Measurements from ENCODE around the gene NABP1. TPM values are rescaled to one million over a fixed set of nuclear protein-coding genes. Genes with fewer than 3 reads are reported as not detected.

The NABP1 gene
- total RNA-seq, 1 experiment from 2014 or later: 38.7 TPM

DNA sequence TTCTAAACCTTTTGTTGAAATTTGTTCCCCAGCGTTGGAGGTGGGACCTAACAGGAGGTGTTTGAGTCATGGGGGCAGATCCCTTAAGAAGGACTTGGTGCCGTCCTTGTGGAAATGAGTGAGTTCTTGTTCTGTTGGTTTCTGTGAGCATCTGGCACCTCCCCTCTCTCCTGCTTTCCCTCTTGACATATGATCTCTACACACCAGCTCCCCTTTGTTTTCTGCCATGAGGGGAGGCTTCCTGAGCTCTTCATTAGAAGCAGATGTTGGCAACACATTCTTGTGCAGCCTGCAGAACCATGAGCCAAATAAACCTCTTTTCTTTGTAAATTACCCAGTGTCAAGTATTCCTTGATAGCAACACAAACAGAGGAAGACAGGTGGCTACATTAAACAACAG is 23.8 kb downstream of the NABP1 start:
- no TSS peak for BruUV-seq (replicated peaks)
- TF ChIP-seq POLR2AphosphoS5 (IDR thresholded peaks at IDR 0.05; ENCODE audit: low read depth, low read length) (no peak), CTCF (IDR thresholded peaks at IDR 0.05) (no peak), TCF7L2 (IDR thresholded peaks at IDR 0.05; ENCODE audit: low read depth, low read length) (no peak)
- H3K4me3 ChIP-seq (ENCODE audit: low read depth in 2 of 2, low read length in 2 of 2): no peak overlapping the region
- no peak for DNase-seq (ENCODE audit: low read depth, low spot score)
- intact Hi-C loops (cut with micrococcal nuclease; ENCODE audit: unreplicated experiment): no loop called here
- POLR2A ChIA-PET: no interaction called here
- no peak for ATAC-seq
- CTCF ChIA-PET: no interaction called here
- peaks cover 8% of the 10 kb centered on the region for H3K27me3 ChIP-seq (ENCODE audit: control insufficient read depth, insufficient read depth, low read length)
- H3K4me1 ChIP-seq (ENCODE audit: control insufficient read depth, insufficient read depth, low read length): no peaks in the 10 kb centered on the region
- H3K27ac ChIP-seq (ENCODE audit: low read length): no peak overlapping the region
- in situ Hi-C loops (cut with HindIII; ENCODE audit: low pct_unique_long_range_greater_than_20kb, low sequenced_read_pairs): no loop called here
- H3K9me3 ChIP-seq (ENCODE audit: control insufficient read depth, insufficient read depth, low read depth, low read length): no peaks in the 10 kb centered on the region
- H3K36me3 ChIP-seq (ENCODE audit: control insufficient read depth, insufficient read depth, low read length): no peaks in the 10 kb centered on the region

GRCh38 chr2:191703079-191703725 is 25.3 kb downstream of the NABP1 start:
- no peak overlapping the region for H3K4me3 ChIP-seq (ENCODE audit: low read depth in 2 of 2, low read length in 2 of 2)
- H3K36me3 ChIP-seq (ENCODE audit: control insufficient read depth, insufficient read depth, low read length): no peaks in the 10 kb centered on the region
- H3K4me1 ChIP-seq (ENCODE audit: control insufficient read depth, insufficient read depth, low read length): no peaks in the 10 kb centered on the region
- TF ChIP-seq, protein P1, sequence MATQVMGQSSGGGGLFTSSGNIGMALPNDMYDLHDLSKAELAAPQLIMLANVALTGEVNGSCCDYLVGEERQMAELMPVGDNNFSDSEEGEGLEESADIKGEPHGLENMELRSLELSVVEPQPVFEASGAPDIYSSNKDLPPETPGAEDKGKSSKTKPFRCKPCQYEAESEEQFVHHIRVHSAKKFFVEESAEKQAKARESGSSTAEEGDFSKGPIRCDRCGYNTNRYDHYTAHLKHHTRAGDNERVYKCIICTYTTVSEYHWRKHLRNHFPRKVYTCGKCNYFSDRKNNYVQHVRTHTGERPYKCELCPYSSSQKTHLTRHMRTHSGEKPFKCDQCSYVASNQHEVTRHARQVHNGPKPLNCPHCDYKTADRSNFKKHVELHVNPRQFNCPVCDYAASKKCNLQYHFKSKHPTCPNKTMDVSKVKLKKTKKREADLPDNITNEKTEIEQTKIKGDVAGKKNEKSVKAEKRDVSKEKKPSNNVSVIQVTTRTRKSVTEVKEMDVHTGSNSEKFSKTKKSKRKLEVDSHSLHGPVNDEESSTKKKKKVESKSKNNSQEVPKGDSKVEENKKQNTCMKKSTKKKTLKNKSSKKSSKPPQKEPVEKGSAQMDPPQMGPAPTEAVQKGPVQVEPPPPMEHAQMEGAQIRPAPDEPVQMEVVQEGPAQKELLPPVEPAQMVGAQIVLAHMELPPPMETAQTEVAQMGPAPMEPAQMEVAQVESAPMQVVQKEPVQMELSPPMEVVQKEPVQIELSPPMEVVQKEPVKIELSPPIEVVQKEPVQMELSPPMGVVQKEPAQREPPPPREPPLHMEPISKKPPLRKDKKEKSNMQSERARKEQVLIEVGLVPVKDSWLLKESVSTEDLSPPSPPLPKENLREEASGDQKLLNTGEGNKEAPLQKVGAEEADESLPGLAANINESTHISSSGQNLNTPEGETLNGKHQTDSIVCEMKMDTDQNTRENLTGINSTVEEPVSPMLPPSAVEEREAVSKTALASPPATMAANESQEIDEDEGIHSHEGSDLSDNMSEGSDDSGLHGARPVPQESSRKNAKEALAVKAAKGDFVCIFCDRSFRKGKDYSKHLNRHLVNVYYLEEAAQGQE (IDR thresholded peaks at IDR 0.05; ENCODE audit: insufficient read depth in 1 of 2, low read depth in 2 of 2, low read length in 1 of 2): no peak
- TF ChIP-seq POLR2AphosphoS5 (IDR thresholded peaks at IDR 0.05; ENCODE audit: low read depth, low read length): no peak
- TF ChIP-seq CTCF (IDR thresholded peaks at IDR 0.05): no peak
- no peak for TF ChIP-seq SIN3A (IDR thresholded peaks at IDR 0.05; ENCODE audit: borderline replicate concordance, insufficient read depth, low read depth, low read length)
- no peak for TF ChIP-seq TCF7L2 (IDR thresholded peaks at IDR 0.05; ENCODE audit: low read depth, low read length)
- intact Hi-C loops (cut with micrococcal nuclease; ENCODE audit: unreplicated experiment): no loop called here
- POLR2A ChIA-PET: no interaction called here
- DNase-seq (ENCODE audit: low read depth, low spot score) (no peak), ATAC-seq (no peak)
- H3K27ac ChIP-seq (ENCODE audit: low read length): no peak overlapping the region
- peaks cover 10% of the 10 kb centered on the region for H3K27me3 ChIP-seq (ENCODE audit: control insufficient read depth, insufficient read depth, low read length)
- in situ Hi-C loops (cut with HindIII; ENCODE audit: low pct_unique_long_range_greater_than_20kb, low sequenced_read_pairs): no loop called here
- no peaks in the 10 kb centered on the region for H3K9me3 ChIP-seq (ENCODE audit: control insufficient read depth, insufficient read depth, low read depth, low read length)
- no TSS peak for BruUV-seq (replicated peaks)
- CTCF ChIA-PET: no interaction called here
